GM19463 (cell line): ENCODE data around the gene CCDC136.

Experiments used
- ATAC-seq: cut with Tn5 transposase; IDR thresholded peaks from one replicate; pipeline ENCODE4 v1.9.1; 2021; ENCODE audit warnings: mild to moderate bottlenecking, moderate library complexity; ENCODE audit not compliant: unreplicated experiment

Gene CCDC136

GRCh38 chr7:128859232-128860157 is 67.7 kb downstream of the CCDC136 start:
- no peak for ATAC-seq

- no peak for ATAC-seq
Measured at GRCh38 chr7:128860158-128861073, 68.6 kb downstream of the CCDC136 start.

- no peak for ATAC-seq
Measured at GRCh38 chr7:128861957-128862570, 70.3 kb downstream of the CCDC136 start.

- ATAC-seq = peak; percentile 86
Measured at GRCh38 chr7:128862571-128863432, 71.0 kb downstream of the CCDC136 start, which contains the start of gene ATP6V1F. Gene ATP6V1F (plus strand): TSS chr7:128862856. CDS start chr7:128862905, 49 bp downstream.

- ATAC-seq = peak; percentile 40
Measured at GRCh38 chr7:128863433-128863989, 71.7 kb downstream of the CCDC136 start.

GRCh38 chr7:128865303-128865702 is 73.5 kb downstream of the CCDC136 start:
- no peak for ATAC-seq

- no peak for ATAC-seq
Measured at GRCh38 chr7:128865996-128866877, 74.5 kb downstream of the CCDC136 start.

GRCh38 chr7:128867241-128867640 is 75.5 kb downstream of the CCDC136 start:
- no peak for ATAC-seq

GRCh38 chr7:128867842-128868623 is 76.3 kb downstream of the CCDC136 start:
- ATAC-seq = no peak

- ATAC-seq = no peak
Measured at GRCh38 chr7:128868624-128869137, 76.9 kb downstream of the CCDC136 start.

- ATAC-seq = peak; percentile 83
Measured at GRCh38 chr7:128869138-128869943, 77.6 kb downstream of the CCDC136 start.

- ATAC-seq = peak; percentile 13
Measured at GRCh38 chr7:128869944-128870285, 78.1 kb downstream of the CCDC136 start.

GRCh38 chr7:128871050-128871449 is 79.3 kb downstream of the CCDC136 start:
- ATAC-seq = no peak
